ENCODE data around the gene DPP4. TPM values are rescaled to one million over a fixed set of nuclear protein-coding genes. Genes with fewer than 3 reads are reported as not detected.

The DPP4 gene
- total RNA-seq, 1 donor from 2014 or later: 0.59 TPM

DNA sequence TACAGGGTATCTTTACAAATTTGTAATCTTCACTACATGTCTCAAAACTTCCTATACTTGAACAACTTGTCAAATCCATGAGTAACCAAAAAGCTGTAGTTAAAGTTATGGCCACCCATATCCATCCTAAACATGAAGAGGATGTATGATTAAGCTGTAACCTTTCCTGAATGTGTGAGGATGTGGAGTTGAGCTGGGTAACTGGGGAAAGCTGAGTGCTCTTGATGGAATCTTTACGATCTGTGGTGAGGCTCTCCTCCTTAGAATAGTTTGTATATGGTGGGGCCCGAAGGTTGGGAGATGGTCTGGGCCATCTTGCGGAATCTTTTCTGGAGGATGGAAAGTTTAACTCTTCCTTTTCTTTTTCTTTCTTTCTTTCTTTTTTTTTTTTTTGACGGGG lies 29.4 kb downstream of the DPP4 start:
- H3K4me1 Mint-ChIP-seq (ENCODE audit: unreplicated experiment): no peaks in the 10 kb centered on the region
- H3K27me3 Mint-ChIP-seq (ENCODE audit: unreplicated experiment): no peaks in the 10 kb centered on the region
- no peak overlapping the region for H3K27ac Mint-ChIP-seq (ENCODE audit: unreplicated experiment)
- no peak for DNase-seq (ENCODE audit: low spot score)
- TF ChIP-seq, protein P1, sequence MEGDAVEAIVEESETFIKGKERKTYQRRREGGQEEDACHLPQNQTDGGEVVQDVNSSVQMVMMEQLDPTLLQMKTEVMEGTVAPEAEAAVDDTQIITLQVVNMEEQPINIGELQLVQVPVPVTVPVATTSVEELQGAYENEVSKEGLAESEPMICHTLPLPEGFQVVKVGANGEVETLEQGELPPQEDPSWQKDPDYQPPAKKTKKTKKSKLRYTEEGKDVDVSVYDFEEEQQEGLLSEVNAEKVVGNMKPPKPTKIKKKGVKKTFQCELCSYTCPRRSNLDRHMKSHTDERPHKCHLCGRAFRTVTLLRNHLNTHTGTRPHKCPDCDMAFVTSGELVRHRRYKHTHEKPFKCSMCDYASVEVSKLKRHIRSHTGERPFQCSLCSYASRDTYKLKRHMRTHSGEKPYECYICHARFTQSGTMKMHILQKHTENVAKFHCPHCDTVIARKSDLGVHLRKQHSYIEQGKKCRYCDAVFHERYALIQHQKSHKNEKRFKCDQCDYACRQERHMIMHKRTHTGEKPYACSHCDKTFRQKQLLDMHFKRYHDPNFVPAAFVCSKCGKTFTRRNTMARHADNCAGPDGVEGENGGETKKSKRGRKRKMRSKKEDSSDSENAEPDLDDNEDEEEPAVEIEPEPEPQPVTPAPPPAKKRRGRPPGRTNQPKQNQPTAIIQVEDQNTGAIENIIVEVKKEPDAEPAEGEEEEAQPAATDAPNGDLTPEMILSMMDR (IDR thresholded peaks at IDR 0.05; ENCODE audit: unreplicated experiment): no peak
- no peak overlapping the region for H3K4me3 Mint-ChIP-seq (ENCODE audit: unreplicated experiment)
- H3K9me3 Mint-ChIP-seq (ENCODE audit: unreplicated experiment): no peaks in the 10 kb centered on the region
- H3K36me3 Mint-ChIP-seq (ENCODE audit: low read depth, unreplicated experiment): no peaks in the 10 kb centered on the region

DNA sequence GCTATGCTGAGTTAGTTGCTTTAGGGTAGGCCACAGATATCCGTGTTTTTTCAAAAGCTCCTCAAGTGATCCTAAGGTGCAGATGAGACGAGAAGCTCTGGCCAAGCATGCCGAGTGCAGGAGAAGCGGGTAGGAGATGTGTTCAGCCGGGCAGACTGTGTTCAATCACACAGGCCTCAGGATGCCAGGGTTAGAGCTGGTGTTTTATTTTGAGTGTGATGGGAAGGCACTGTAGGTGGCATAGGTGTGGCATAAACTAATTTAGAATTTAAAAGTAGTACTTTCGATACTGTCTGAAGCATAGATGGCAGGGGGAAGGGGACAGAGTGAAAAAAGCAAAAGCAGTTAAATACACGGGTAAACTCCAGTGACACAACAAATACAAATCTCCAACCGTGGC lies 30.9 kb downstream of the DPP4 start:
- no peaks in the 10 kb centered on the region for H3K9me3 Mint-ChIP-seq (ENCODE audit: unreplicated experiment)
- no peak for DNase-seq (ENCODE audit: low spot score)
- H3K27ac Mint-ChIP-seq (ENCODE audit: unreplicated experiment): no peak overlapping the region
- no peaks in the 10 kb centered on the region for H3K4me1 Mint-ChIP-seq (ENCODE audit: unreplicated experiment)
- TF ChIP-seq, protein P1 (IDR thresholded peaks at IDR 0.05; ENCODE audit: unreplicated experiment): no peak
- H3K27me3 Mint-ChIP-seq (ENCODE audit: unreplicated experiment): no peaks in the 10 kb centered on the region
- no peak overlapping the region for H3K4me3 Mint-ChIP-seq (ENCODE audit: unreplicated experiment)
- H3K36me3 Mint-ChIP-seq (ENCODE audit: low read depth, unreplicated experiment): no peaks in the 10 kb centered on the region

DNA sequence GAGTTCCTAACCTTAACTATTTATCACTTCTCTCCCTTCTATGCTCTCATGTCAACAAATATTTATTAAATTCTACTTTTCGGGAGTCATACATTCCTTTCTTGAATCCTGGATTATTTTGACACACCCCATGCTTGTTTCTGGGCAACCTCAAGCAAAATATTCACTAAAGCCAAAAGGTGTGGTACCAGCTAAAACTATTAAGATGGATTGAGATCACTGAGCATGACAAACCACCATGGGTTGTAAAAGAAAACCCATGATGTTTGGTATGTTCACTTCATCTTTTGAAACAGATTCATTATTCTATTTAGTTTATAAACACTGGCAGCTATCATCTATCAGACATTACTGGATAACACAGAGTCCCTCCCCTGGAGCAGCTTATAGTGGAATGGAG lies 32.5 kb downstream of the DPP4 start:
- TF ChIP-seq, protein P1 (IDR thresholded peaks at IDR 0.05; ENCODE audit: unreplicated experiment): no peak
- Mint-ChIP-seq H3K27ac (ENCODE audit: unreplicated experiment) (no peak overlapping the region), H3K4me3 (ENCODE audit: unreplicated experiment) (no peak overlapping the region), H3K9me3 (ENCODE audit: unreplicated experiment) (no peaks in the 10 kb centered on the region), H3K27me3 (ENCODE audit: unreplicated experiment) (no peaks in the 10 kb centered on the region), H3K36me3 (ENCODE audit: low read depth, unreplicated experiment) (no peaks in the 10 kb centered on the region), H3K4me1 (ENCODE audit: unreplicated experiment) (peaks cover 7% of the 10 kb centered on the region)
- DNase-seq (ENCODE audit: low spot score): no peak

DNA sequence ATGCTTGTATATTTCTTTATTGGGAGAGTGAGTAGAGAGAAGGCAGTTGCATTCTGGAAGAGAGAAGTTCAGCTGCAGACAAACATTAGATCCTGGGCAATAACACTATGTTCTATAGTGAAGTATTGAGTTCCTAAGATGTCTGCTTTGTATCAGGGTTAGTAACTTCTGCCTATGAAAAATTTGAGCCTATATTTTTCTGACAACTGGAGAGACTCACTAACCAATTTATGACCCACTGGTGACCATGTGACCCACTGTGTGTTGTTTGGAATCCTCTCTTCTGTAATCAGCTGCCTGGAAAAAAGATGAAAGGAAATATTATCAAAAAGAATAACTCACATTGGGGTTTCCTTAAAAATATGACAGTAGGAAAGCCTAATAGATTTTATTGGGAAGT lies 35.3 kb downstream of the DPP4 start:
- no peaks in the 10 kb centered on the region for H3K36me3 Mint-ChIP-seq (ENCODE audit: low read depth, unreplicated experiment)

DNA sequence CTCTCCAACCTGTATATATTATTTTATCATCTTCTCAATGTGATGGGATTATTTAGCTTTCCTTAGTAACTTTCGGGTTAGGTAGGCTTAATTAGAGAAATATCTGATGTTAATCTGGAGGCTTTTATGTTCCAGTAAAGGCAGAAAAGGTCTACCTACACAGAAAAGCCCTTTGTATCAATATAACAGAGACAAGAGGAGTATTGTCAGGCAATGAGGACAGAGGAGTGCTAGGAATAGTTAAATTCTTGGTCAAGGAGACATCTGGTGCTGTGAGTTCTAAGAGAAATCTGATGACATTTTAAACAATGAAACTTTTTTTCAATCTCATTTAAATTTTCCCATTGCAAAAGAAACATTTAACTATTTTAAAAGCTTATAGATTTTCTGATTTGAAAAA lies 36.1 kb downstream of the DPP4 start:
- H3K27ac Mint-ChIP-seq (ENCODE audit: unreplicated experiment): no peak overlapping the region
- H3K27me3 Mint-ChIP-seq (ENCODE audit: unreplicated experiment): no peaks in the 10 kb centered on the region
- DNase-seq (ENCODE audit: low spot score): no peak
- peaks cover 13% of the 10 kb centered on the region for H3K4me1 Mint-ChIP-seq (ENCODE audit: unreplicated experiment)
- H3K4me3 Mint-ChIP-seq (ENCODE audit: unreplicated experiment): no peak overlapping the region
- H3K9me3 Mint-ChIP-seq (ENCODE audit: unreplicated experiment): no peaks in the 10 kb centered on the region
- TF ChIP-seq, protein P1 (IDR thresholded peaks at IDR 0.05; ENCODE audit: unreplicated experiment): no peak
- H3K36me3 Mint-ChIP-seq (ENCODE audit: low read depth, unreplicated experiment): no peaks in the 10 kb centered on the region

More for the DNA sequence above, 35.3 kb downstream of the DPP4 start:
- TF ChIP-seq, protein P1 (IDR thresholded peaks at IDR 0.05; ENCODE audit: unreplicated experiment): no peak
- no peaks in the 10 kb centered on the region for H3K27me3 Mint-ChIP-seq (ENCODE audit: unreplicated experiment)
- H3K4me1 Mint-ChIP-seq (ENCODE audit: unreplicated experiment): peaks cover 13% of the 10 kb centered on the region
- H3K9me3 Mint-ChIP-seq (ENCODE audit: unreplicated experiment): no peaks in the 10 kb centered on the region
- no peak overlapping the region for H3K4me3 Mint-ChIP-seq (ENCODE audit: unreplicated experiment)
- H3K27ac Mint-ChIP-seq (ENCODE audit: unreplicated experiment): no peak overlapping the region
- no peak for DNase-seq (ENCODE audit: low spot score)

Data from endothelial cell (in vitro differentiated cells).